ENCODE measurements around the gene BRIP1.
"Not testable (repeated sequence)": the region's sequence is repeated elsewhere in the genome, so short reads cannot be mapped to it uniquely, and the experiment has no call there.

The BRIP1 gene

DNA sequence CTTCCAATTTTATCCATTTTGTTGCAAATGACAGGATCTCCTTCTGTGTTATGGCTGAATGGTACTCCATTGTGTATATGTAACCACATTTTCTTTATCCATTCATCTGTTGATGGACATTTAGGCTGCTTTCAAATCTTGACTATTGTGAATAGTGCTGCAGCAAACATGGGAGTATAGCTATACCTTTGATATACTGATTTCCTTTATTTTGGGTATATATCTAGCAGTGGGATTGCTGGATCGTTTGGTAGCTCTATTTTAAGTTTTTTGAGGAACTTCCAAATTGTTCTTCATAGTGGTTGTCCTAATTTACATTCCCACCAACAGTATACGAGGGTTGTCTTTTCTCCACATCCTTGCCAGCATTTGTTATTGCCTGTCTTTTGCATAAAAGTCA is 67.8 kb downstream of the BRIP1 start:
- DNase-seq, result no peak

DNA sequence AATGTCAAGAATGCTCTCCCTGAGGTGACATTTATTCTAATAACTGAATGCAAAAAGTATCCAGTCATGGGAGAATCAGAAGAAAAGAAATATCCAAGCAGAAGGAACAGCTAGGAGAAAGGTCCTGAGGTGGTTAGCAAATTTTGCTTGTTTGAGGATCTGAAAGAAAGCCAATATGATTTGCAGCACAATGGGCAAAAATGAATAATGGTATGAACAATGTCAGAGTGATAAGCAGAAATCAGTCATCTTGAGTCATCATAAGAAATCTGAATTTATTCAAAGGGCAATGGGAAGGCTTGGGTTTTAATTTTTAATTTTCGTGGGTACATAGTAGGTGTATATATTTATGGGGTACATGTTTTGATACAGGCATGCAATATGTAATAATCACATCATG is 68.5 kb downstream of the BRIP1 start:
- no peak for DNase-seq

DNA sequence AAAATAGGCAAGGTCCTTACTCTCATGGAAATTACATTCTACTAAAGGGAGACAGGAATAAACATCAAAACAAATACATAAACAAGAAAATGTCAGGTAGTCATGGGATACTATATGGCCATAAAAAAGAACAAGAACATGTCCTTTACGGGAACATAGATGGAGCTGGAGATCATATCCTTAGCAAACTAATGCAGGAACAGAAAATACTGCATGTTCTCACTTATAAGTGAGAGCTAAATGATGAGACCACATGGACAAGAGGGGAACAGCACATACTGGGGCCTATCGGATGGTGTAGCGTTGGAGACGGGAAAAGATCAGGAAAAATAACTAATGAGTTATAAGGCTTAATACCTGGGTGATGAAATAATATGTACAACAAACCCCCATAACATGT is 69.1 kb downstream of the BRIP1 start:
- no peak for DNase-seq

DNA sequence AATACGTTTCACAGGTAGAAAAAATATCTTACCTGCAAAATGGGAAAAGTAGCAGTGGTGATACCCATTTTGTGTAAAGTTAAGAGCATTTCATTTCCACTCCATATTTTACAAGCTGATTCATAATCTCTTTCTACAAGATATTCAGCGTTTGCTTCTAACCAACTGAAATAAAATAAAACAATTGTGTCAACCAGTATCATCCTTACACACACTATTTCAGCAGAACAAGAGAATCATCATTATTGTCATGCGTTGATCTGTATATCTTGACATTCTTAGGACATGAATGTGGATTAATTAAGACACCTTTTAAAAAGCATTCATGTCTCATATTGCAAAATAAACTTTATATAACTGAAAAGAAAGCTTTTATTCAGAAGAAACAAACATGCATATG is 69.8 kb downstream of the BRIP1 start:
- no peak for DNase-seq

DNA sequence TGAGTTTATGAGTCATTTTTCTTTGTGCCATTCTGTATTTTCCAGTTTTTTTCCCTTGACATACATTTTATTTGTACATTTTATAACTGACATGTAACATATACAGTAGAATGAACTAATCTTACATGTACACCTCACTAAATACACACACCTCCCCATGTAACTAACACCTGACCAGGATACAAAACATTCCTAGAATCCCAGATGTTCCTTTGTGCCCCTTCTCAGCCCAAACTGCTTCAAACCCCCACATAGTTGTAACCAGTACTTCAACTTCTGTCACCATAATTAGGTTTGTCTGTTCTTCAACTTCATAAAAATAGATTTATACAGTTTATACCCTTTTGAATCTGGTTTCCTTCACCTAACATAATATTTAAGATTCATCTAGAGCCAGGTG is 73.5 kb downstream of the BRIP1 start:
- DNase-seq, result no peak

DNA sequence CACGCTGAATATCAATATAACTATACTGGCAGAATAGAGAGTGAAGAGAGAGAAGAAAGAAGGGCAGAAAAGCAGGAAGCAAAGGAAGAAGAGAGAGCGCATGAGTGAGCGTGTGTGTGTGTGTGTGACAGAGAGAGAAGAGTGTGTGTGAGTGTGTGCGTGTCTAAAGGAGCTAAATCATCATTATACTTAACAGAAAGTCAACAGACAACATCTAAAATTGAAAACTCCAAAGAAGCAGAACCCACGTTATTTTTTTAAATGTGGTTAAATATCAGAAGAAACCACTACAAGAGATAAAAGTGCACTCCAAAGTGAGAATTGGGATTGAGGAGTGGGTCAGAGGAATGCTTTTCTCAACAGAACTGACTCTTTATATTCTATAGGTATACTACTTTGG is 77.2 kb downstream of the BRIP1 start:
- no peak for DNase-seq

DNA sequence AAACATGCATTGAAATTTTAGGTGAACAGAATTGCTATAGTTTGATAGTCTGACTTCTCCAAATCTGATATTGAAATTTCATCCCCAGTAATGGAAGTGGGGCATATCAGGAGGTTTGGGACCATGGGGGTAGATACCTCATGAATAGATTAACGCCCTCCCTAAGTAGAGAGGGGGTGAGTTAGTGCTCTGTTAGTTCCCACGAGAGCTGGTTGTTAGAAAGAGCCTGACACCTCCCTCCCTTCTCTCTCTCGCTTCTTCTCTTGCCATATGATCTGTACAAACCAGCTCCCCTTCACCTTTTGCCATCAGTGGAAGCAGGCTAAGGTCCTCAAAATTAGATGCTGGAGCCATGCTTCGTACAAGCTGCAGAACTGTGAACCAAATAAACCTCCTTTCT is 78.8 kb downstream of the BRIP1 start:
- no peak for DNase-seq

DNA sequence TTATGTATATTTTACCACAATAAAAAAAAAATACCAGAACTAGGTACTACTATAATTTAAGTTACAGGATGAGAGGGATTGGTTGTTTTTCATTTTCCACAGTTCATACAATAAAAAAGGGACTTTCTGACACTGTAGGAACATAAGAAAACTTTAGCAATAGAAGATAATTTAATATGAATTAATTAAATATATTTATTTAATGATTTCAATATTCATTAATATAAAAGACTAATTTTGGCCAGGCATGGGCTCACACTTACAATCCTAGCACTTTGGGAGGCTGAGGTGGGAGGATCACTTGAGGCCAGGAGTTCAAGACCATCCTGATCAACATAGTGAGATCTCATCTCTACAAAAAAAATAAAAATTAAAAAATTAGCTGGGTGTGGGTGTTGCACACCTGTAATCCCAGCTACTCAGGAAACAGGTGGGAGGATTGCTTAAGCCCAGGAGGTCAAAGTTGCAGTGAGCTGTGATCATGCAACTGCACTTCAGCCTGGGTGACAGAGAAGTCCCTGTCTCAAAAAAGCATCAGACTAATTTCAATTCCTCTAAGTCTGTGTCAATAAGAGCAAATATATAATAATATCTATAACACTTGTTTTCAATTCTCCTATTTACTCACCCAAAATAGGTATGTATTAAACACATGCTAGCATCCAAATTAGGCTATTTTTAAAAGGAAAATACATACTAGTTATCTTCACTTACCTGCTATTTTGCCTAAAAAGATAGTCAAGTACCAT is 79.6 kb downstream of the BRIP1 start:
- no peak for DNase-seq

DNA sequence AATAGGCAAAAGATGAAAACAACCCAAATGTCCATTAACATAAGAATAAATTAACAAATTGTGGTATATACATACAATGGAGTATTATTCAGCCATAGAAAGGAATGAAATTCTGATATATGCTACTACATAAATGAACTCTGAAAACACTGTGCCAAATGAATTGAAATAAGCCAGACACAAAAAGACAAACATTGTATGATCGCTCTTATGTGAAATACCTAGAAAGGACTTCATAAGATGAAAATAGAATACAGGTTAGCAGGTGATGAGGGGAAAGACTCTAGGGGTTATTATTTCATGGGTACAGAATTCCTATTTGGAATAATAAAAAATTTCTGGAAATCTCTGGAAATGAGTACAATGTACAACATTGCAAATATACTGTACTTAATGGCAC is 80.2 kb downstream of the BRIP1 start:
- no peak for DNase-seq

DNA sequence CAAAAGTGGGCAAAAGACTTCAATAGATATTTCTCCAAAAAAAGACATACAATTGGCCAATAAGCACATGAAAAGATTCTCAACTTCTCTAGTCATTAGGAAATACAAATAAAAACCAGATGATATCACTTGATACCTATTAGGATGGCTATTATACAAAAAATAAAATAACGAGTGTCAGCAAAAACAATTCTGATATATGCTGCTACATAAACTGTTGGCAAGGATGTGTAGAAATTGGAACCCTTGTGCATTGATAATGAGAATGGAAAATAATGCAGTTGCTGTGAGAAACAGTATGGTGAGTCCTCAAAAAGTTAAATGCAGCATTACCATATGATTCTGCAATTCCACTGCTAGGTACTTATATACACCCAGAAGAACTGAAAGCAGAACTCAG is 80.6 kb downstream of the BRIP1 start:
- DNase-seq, result no peak

DNA sequence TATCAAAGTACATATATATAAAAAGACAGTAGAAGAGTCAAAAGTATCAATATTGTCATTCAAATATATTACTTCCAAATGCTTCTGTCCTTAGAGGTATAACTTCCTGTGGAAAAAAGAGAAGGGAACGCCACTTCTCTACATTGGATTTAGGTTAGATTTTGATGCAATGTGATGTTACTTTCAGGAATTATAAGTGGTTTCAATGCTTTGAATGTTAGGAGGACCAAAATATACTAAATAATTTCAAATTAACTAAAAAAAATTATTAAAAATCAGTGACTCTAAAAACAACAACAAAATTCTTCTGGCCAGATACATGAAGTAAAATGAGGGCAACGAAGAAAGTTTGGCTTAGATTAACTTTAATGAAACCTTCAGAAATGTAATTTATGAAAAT is 88.0 kb downstream of the BRIP1 start:
- no peak for DNase-seq

DNA sequence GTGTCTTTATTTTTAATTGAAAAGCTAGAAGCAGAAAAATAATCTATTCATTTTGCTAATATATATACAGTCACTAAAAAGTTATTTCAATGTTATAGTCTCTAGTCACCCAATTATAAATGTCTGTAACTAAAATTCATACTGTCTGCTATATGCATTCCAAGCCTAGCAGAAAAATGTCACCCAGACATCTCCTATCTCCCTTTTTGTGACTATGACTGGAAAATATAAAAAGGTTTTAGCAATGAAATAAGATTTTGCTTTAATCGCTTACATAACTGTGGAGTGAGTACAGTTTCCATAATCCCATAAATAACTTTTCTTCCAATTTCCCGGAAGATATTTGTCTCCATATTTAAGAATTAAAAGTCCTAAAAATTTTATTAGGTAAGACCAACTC is 88.6 kb downstream of the BRIP1 start:
- DNase-seq, result no peak

DNA sequence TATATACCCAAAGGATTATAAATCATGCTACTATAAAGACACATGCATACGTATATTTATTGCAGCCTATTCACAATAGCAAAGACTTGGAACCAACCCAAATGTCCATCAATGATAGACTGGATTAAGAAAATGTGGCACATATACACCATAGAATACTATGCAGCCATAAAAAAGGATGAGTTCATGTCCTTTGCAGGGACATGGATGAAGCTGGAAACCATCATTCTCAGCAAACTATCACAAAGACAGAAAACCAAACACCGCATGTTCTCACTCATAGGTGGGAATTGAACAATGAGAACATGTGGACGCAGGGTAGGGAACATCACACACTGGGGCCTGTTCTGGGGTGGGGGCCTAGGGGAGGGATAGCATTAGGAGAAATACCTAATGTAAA is 89.2 kb downstream of the BRIP1 start:
- not testable (repeated sequence) for DNase-seq

DNA sequence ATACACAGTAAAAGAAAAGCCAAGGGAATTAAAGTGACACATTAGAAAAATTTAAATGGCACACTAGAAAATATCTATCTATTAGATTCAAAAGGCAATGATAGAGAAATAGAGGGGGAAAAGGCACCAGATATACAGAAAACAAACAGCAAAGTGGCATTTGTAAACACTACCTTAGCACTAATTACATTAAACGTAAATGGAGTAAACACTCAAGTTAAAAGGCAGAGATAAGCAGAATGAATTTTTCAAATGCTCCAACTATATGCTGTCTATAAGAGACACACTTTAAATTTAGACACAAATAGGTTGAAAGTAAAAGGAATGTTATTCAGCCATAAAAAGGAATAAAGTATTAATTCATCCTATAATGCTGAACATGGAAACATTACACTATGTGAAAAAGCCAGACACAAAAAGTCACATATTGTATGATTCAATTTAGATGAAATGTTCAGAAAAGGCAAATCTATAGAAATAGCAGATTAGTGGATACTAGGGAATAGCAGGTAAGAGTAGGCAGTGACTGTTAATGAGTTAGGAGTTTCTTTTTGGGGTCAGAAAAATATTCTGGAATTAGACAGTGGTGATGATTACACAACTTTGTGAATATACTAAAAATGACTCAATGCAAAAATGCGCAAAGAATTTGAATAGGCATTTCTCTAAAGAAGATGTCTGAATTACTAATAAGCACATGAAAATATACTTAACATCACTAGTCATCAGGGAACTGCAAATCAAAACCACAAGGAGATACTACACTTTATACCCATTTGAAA is 92.4 kb downstream of the BRIP1 start:
- DNase-seq, result no peak

DNA sequence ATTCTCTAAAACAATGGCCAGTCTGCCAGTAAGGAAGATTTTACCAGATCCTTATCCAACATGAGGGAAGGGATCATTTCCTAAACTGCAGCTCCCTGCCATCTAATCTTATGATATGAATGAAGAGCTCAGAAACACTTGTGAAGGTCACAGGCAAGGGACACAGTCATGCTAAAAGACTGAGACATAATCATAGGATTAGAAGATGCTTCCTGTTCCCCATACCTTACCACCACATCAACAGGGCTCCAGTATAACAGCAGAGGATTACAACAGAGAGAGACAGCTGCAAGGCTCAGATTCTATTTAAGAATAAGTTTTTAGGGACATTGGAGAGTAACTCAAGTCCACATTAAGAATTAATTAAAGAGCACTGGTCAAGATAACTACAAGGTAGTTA is 93.3 kb downstream of the BRIP1 start:
- DNase-seq, result no peak

DNA sequence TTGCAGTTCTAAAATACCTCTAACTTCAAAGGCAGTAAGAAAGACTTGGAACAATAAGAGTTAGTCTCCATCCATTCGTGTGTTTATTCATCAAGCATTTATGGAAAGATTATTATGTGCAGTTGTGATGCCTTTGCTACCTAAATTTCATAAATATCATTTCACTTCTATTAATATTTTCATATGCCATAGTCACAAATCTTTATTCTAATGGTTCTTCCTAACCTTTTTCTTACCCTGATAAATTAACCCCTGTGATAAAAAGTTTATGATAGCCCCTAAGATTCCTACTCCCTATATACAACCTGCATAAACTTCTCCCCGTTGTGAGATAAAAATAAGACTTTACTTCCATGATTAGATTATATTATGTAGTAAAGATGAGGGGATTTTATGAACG is 94.9 kb downstream of the BRIP1 start:
- DNase-seq, result no peak

DNA sequence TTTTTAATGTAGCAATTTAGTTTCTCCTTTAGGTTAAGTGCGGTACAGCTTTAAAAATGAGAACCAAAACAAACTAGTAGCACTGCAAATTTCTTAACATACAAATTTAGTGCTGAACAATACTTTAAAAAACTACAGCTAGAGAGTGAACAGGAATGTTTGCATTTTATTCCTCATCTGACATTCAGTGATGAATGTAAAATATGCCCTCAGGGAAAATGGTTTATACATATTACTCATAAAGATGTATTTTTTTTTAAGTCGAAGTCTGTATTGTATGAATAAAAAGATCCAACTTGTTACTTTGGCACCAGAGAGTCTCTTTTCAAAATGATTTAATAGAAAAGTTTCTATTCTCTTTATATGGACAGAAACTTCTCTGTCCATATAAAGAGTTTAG is 96.8 kb downstream of the BRIP1 start:
- no peak for DNase-seq

DNA sequence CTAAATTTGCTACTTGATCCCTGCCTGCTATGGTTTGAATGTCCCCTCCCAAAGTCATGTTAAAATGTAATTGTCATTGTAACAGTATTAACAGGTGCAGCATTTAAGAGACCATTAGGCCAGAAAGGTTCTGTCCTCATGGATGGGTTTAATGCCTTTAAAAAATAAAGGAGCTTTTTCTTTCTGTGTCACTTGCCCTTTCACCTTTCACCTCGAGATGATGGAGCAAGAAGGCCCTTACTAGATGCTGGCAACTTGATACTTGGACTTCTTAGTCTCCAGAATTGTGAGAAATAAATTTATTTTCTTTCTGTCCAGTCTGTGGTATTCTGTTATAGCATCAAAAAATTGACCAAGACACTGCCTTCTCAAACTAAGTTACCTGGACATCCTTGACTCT is 98.5 kb downstream of the BRIP1 start:
- DNase-seq, result no peak

DNA sequence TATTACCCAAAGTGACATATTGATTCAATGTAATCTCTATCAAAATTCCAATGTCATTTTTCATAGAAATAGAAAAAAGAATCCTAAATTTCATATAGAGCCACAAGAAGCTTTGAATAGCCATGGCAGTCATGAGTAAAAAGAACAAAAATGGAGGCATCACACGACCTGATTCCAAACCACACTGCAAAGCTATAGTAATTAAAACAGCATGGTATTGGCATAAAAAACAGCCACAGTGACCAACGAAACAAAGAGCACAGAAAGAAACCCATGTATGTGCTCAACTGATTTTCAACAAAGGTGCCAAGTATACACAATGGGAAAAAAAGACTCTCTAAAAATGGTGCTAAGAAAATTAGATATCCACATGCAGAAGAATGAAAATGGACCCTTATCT is 101.5 kb downstream of the BRIP1 start:
- no peak for DNase-seq

DNA sequence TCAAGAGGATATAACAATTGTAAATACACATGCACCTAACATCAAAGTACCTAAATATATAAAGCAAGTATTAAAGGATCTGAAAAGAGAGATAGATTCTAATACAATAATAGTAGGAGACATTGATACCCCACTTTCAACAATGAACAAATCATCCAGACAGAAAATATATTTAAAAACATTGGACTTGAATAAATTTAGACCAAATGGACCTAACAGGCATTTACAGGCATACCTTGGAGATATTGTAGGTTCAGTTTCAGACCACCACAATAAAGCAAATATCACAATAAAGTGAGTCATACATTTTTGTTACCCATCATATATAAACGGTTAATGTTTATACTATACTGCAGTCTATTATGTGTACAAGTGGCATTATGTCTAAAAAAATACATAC is 104.0 kb downstream of the BRIP1 start:
- no peak for DNase-seq

DNA sequence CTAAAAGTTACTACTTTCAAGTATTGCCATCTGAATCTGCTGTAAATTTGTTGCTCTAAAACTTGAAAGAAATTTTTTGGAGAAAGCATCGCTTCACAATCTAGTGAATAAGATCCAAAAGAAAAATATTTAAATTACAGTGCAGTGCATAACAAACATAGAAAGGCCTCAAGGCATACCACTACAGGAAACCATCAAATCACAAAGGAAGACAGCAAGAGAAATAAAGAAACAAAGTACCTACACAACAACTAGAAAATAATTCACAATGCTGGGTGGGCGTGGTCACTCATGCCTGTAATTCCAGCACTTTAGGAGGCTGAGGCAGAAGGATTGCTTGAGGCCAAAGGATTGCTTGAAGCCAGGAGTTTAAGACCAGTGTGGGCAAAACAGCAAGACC is 104.9 kb downstream of the BRIP1 start:
- DNase-seq, result no peak

DNA sequence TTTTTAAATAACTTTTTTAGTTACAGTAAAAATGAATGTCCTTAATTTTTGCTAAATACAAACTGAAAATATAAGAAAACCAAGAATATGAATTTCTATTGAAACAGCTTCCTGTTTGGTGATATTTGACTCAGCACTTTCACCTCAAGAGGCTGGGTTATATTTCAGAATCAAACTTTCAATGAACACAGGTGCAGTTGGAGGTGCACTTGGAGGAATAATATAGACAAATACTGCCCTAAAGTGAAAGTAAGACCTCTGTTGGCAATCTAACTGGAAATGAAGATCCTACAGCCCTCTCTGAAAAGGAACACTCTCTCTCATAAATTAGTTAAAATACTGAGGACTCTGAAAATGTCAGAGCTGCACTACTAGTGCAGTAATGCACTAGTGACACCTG is 106.2 kb downstream of the BRIP1 start:
- DNase-seq, result peak; percentile 5

DNA sequence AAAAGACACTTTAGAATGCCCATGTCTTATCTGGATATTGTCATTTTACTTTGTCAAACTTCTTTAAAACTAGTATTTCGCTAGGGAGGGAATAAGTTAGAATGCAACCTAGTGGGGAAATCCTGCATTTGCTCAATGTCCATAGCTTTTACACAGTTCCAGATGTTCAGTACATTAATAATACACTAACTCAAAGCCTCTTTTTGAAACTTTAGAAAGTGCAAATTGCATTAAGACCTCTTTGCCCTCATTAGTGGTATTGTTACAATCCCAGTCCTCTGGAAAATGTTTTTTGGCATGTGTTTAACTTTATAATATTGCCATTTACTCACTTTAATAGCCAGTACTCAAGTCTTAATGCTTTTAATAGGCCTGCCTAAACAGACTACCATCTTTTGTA is 106.8 kb downstream of the BRIP1 start:
- DNase-seq, result no peak

DNA sequence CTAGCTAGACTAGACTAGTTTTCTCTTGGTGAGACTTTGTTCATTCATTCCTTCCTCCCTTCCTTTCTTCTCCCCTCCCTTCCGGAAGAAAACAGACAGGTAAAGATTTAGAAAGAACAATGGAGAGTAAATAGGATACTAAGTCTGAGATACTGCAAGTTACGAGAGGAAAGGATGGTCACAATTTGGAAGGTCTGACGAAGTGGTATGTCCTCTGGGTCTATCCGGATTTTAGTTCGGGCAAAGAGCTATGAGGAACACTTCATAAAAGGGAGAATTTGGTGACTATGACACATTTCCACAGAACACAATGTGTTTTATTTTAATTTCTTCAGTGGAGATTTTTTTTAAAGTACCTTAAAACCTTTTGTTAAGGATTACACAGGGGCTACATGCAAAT is 107.7 kb downstream of the BRIP1 start:
- no peak for DNase-seq

DNA sequence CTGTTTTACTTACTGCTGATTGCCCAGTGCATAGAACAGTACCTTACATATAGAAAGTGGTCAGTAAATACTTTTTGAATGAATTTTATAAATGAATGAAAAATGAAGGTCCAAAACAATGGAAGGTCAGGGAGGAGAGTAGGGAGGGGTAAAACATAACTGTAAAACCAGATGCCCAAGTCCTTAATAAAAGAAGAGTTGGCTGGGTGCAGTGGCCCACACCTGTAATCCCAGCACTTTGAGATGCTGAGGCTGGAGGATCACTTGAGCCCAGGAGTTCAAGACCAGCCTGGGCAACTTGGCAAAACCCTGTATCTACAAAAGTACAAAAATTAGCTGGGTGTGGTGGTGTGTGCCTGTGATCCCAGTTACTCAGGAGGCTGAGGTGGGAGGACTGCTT is 108.2 kb downstream of the BRIP1 start:
- DNase-seq, result no peak

Data from CD4-positive, alpha-beta T cell treated with Interleukin-17A for 1 hour (primary cell).